Measurements from ENCODE around the gene KRT23.

The KRT23 gene

DNA sequence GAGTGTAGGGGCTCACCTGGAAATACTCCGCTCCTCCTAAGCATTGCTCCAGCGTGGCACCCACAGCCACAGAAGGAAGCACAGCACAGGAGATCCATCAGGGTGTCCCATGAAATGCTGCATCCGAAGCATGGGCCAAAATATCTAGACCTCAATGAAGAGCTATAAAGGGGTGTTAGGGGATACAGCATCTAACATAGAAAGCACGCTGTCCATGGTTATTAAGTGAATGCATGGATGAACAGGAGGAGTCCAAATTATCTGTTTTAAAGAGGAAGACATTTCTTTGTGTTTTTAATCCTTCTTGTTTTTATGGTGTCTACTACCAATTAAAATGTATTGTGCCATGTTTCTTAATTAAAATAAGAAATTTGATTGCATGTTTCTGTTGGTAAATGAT is 30.8 kb downstream of the KRT23 start:
- DNase-seq, result no peak

DNA sequence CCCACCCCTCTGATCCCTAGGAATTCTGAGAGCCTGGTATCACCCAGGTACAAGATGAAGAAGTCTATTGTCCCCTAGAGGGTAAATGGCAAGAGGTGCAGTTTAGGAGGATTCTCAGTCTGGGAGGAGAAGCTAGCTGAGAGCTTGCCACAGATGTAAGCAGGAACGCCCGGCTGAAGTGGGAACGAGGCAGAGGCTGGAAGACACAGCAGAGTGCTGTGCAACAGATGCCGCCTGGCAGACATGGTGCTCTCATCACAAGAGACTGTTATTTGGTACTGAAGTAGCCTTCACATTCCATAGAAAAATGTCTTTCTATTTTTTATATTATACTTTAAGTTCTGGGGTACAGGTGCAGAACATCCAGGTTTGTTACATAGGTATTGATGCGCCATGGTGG is 32.1 kb downstream of the KRT23 start:
- no peak for DNase-seq

DNA sequence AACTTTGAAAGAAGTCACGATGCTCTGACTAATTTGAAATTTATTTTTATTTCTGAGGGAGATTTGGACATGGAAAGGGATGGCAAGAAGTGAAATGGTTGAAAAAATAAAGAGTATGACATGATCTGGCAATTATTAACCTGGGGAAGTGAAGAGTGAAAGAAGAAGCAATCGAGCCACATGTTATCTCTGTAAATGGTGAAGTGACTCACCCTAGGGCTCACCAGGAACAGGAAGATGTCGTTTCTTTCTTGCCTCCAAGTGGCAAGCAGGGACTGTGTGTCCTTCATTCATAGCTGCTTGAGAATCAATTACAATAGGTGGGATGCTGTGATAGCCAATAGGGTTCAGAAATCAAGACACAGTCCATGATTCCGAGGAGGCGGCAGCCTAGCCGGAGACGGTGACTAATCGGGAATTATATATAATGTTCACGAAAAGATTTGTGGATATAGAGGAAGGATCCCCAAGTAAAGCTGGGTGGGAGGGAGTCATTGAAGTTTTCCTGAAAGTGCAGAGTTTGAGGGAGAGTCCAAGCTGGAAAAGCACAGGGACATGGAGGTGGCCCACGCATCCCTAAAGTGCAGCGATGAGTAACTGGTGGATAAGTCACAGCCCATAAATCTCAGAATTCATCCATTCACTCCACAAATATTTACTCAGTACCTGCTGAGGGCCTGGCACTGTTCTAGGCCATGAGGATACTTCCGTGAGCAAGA is 34.2 kb downstream of the KRT23 start:
- DNase-seq, result no peak

DNA sequence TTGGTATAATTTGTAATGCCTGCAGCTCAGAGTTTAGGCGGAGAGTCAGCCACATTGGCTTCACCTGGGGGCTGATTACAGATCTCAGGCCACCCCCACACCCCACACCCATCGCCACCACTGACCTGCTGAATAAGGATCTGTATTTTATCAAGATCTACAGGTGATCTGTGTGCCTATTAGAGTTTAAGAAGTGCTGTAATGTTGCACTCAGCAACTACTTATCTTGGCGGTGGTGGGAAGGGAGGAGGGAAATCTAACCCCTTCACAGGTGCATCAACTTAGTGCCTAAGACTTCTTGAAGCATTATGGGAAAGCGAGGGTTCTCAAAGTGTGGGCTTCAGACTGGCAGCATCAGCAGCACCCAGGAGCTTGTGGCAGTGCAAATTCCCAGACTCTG is 34.9 kb downstream of the KRT23 start:
- no peak for DNase-seq

DNA sequence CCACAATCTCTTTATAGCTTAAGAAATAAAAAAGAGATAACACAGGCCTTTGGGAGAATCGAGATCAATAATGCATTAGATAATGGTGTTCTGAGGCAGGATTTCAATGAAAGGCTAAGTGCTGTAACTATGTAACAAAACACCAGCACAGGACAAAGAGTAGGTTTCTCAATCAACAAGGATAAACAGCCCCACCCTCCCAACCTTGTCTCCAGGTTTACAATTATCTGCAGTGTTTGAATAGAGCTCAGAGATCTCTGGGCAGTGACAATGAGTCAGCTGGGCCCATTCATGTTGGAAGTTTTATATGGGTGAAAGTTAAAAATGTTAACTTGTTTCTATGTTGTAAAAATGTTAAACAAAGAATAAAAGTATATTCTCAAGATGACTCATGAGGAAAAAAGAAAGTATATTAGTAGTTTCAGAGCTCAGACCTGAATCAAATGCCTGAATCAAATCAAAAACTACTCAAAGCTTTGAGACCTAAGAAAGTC is 35.4 kb downstream of the KRT23 start:
- no peak for DNase-seq

DNA sequence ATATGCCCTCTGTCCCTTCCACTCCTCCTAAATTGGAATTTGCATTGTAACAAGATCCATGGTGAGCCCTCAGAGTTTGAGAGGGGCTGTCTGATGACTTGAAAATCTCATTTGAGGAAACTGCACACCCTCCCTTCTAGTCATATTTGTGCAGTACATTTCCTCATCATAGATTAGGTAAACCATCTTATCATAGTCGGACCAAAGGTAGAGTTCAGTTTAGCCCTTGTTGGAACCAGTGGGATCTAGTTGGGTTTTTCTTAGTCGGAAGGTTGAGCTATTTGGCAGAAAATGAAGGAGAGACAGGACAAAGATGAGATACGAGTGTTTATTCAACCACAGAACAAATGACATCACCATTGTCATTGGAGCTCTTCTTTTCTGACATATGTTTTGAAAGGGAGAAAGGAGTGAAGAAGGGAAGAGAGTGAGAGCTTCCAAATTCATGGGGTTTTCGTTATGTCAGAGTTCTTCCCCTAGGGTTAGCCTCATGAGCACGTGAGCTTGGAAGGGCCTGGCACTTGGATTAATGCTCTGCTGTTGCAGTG is 36.6 kb downstream of the KRT23 start:
- DNase-seq, result no peak

DNA sequence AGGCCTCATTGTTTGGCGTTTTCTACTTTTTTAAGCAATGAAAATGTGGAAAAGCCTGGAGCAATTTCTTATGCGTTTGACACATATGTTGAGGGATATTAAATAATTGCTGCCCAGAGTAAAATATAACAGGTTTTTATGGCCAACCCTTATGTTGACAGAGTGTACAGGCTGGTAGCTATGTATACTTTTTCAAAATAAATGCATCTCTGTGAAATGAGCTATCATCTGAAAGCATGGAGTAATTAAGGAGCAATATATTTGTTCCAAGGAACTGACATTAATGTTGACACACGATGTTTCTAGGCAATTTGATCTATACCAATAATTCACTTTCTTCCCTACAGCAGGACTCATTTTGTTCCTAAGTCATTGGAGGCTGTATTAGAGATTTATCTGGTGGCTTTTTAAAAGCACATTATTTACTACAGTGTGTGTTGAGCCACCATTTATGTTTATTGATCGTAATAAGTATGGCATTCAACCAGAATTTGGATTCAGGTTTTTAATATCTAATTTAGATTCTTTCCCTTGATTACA is 40.5 kb downstream of the KRT23 start:
- DNase-seq, result no peak

DNA sequence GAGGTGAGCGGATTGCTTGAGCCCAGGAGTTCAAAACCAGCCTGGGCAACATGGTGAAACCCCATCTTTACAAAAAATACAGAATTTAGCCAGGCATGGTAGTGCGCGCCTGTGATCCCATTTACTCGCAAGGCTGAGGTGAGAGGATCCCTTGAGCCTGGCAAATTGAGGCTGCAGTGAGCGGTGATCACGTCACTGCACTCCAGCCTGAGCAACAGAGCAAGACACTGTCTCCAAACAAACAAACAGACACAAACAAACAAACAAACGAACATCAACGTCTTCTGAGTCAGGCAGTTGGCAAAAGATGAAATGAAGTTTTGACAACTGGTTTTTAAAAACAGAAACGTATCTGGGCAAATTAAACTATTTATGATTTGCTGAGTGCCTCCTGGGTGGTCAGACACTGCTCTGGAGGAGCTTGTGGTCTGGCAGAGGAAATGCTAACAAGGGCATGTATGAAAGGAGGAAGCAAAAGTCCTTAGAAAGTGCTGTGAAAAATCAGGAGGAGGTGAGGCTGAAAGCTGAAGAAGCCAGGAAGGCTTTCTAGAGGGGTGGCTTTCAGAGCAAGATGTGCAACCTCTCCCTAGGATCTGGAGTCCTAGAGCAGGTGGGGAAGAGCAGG is 42.2 kb downstream of the KRT23 start:
- DNase-seq, result no peak

DNA sequence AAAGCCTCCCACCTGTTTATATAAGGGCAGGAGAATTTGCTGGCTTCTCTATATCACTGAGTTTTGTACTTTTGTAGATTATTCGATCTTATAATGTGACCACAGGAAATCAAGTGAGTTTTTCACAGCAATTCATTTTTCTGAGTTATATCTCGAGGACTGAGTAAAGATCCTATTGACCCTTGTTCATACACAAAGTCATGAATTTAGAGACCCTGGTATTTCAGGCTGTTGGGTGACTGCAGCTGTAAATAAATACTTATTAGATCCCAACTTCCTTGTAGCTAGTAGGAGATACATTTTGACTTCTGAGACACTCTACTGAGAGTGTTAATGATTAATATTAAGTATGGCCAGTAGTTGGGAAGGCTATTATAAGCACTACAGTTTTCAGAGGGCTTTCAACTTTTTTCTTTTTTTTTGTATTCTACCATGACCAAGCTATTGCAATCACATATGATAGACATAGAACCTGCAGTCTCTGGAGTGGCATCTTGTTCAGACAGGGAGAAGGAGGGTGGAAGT is 49.2 kb downstream of the KRT23 start:
- no peak for DNase-seq

DNA sequence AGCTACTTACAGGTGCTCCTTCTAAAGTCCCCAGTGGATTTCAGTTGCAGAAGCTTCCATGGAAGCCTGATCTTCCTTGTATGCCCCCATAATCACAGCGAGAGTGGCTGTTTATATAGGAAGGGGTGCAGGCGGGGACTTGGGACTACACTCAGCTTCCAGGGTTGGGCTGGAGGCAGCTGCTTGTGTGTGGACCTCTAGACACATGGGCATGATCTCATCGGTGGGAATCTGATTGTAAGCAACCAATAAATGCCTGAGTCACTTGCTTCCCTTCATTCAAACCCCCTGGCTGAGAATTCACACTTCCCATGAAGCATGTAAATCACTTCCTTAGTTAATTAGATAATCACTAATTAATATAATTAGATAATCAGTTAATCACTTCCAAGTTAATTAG is 51.4 kb downstream of the KRT23 start:
- DNase-seq, result no peak

DNA sequence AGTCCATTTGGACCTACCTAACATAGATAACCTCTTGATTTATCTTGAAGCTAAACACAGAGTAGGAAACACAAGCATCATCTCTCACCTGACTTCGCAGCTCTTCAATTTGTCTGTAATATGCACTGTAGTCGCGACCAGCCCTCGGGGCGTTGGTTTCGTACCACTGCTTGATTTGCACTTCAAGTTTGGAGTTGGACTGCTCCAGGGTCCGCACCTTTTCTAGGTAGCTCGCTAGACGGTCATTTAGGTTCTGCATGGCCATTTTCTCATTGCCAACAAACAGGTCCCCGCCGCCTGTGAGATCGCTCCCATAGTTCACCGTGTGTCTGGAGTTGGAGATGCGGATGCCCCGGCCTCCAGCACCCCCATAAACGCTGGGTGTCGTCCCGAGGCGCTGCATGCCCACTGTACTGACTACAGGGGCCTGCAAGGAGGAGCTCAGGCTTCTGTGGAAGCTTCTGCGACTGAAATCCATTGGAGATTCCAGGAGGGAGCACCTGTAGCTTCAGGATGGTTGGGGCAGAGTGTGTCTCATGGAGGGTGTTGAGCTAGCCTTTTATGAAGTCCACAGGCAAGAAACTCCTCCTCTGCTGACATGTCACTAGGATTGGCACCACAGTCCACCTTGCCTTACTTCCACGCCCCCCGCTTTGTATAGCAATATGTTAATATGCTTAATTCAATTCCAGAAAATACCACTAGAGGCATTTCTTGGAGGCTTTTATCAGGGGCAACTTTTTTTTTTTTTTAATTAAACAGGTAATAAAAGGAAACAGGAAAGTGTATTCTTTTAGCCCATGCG is 52.5 kb downstream of the KRT23 start, which contains the start of gene KRT20:
Gene KRT20 (minus strand): TSS at position 535 of the 805 bp plus-strand sequence. CDS start 57 bp downstream, at position 478.
- no peak for DNase-seq

DNA sequence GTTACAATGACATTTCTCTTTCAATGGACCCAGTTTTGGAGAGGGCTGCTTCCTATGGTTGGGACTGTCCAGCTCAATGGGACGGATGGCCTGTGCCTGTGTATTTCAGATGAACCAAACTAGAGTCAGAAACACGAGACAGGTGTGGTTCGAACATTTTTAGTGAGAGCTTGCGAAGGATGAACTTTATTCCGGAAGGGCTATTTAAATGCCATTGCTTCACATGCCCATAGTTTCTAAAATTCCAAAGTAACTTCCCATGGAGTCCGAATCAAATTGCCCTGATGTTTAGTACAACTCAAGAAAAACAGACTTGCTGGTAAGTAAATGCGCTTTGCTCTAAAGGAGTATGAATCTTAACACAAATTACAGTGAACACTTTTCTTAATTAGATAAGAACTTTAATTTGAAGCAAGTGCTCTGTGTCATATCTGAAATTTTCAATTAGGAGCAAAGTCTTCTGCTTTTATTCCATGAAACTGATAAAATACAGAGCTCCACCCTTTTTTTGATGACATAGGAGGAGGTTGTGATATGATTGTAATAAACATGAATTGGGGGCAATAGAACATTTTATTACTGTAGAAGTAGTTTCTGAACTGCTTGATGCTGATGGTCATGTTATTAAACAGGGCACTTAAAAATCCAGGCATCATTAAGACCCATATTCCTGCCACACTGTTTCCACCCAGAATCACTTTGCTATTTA is 53.7 kb downstream of the KRT23 start:
- no peak for DNase-seq

DNA sequence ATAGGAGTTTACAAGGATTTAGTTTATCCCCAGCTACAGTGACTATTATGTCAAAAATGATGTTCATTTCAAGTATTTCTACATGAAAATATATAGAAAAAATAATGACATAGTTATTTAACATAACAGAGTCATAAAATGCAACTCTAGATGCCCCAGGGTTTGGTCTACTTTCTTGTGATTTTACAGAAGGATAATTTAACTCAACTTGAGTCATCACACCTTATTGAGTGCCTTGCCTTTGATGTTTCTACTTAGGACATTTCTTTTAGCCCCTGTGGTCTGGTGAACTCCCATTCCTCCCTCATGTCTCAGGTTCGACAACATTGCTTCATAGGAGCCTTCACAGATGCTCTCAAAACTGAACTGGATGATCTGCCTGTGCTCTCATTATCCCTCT is 54.4 kb downstream of the KRT23 start:
- DNase-seq, result no peak

DNA sequence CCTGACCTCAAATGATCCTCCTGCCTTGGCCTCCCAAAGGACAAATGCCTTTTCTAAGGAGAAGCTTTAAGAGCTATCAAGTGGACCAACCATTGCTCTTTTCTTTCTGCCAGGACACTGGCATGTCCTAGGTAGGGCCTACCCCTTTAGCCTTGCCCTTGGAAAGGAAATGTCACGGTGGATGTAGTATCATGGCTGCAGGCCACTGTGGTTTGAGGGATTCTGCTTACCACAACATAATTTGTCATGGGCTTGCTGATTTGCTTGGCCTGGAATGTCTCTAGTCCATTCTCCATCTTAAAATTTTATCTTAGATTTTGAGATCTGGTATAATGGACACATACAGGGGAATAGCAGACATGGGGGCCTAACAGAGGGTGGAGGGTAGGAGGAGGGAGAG is 58.4 kb downstream of the KRT23 start:
- no peak for DNase-seq

DNA sequence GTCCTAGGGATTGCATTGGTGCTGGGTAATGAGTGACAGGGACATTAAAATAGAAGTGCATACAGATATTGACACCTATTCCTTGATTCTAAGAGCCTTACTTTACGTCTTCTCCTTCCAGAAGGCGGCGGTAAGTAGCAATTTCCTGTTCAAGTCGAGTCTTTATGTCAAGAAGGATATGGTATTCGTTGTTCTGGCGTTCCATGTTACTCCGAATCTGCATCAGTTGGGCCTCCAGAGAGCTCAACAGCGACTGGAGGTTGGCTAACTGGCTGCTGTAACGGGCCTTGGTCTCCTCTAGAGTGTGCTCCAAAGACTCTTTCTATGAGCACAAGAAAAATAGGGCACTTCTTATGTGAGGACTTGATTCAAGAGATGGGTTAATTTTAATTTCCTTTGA is 59.4 kb downstream of the KRT23 start:
- DNase-seq, result no peak

DNA sequence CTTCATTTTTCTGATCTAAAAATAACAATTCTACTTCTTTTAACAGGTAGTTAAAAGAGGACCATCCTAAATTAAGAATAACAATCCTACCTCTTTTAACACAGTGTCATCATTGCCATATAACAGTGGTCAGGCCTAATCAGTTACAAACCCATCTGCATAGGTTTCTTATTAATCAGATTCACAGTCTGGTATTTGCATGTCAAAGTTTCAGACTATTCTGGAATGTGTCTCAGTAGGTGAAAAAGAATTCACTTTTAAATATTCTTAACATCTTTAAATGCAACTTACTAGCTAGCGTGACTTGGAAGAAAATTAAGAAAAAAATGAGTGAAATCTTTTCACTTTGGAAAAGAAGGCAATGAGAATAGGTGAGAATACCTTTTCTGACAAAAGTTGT is 63.6 kb downstream of the KRT23 start:
- no peak for DNase-seq

DNA sequence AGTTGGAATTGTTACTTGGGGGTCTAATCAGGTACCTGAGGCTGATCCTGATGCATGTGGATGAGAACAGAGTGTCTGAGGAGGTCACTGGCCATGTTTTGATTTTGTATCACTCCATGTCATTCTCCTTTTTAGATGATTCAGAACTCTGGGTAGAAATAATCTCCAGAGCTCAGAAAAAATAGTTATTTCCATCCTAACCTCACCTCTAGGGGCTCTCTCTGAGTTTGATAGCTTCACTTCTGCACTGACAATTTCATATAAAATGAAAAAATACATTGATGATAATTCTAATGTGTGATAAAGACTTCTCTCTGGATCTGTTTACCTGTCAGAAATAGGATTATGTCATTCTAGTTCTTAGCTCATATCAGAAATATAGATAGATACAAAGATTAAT is 64.2 kb downstream of the KRT23 start:
- no peak for DNase-seq
